HG03066 (cell line): Measurements from ENCODE around the gene EPG5.

ENCODE experiments used
- ATAC-seq: cut with Tn5 transposase; IDR thresholded peaks from one replicate; pipeline ENCODE4 v1.9.1; 2021; ENCODE audit warnings: low read depth; ENCODE audit not compliant: unreplicated experiment

Gene EPG5

DNA sequence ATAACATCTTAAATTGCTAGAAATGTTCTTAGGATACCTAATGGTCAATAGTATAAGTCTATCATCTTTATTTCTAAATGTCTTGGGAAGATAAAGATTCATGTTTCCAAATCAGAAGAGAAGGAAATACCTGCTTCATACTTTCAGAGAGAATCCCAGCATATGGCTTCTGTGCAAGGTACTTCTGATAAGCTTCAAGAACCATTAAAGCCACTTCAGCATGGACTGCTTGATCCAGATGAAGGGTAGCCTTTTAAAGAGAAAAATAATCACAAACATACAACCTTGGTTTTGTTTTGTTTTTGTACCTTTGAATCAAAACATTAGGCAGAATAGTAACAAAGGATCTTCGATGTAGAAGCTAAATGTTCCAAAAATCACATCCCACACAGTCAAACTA lies 44.0 kb downstream of the EPG5 start:
- no peak for ATAC-seq

DNA sequence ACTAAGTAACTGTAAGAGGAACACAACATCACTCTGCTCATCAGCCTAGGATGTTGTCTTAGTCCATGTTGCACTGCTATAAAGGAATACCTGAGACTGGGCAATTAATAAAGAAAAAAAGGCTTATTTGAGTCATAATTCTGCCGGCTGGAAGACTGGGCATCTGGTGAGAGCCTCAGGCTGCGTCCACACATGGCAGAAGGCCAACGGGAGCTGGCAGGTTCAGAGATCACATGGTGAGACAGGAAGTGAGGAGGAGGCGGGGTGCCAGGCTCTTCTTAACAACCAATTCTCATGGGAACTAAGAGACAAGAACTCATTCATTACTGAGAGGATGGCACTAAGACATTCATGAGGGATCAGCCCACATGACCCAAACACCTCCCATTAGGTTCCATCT lies 46.8 kb downstream of the EPG5 start:
- ATAC-seq = no peak

DNA sequence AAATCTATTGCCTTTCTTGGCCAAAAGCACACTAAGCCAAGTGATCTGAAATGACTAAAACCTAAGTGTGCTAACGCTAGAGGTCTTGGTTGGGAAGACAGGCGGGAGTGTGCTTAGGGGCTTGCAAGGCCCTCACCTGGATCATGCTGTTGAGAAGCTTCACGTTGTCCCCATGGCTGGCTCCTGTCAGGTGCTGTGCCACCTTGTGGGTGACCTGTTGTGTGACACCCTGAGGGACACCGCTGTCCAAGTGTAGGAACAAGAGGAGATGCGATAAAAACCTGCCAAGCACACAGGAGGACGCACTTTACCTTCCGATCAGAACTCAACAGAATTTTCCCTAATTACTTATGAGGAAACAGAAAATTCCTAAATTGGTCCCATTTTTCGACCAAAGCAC lies 50.8 kb downstream of the EPG5 start:
- ATAC-seq = no peak

DNA sequence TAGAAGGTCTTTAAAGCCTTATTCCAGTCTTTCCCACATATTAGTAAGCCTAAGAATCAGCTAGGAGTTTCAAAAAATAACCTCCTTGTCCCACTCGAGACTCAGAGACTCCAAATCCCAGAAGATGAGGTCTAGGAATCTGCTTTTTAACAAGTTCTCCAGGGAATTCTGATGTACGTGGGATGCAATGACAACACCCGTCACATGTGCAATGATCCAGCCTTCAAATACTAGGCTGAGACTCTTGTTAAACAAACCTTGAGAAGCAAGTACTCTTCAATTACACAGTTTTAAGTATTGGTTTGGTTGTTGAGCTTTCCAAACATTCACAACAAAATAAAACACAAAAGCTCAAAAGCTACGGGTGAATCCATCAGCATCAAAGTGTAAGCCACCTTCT lies 53.9 kb downstream of the EPG5 start:
- ATAC-seq = no peak

DNA sequence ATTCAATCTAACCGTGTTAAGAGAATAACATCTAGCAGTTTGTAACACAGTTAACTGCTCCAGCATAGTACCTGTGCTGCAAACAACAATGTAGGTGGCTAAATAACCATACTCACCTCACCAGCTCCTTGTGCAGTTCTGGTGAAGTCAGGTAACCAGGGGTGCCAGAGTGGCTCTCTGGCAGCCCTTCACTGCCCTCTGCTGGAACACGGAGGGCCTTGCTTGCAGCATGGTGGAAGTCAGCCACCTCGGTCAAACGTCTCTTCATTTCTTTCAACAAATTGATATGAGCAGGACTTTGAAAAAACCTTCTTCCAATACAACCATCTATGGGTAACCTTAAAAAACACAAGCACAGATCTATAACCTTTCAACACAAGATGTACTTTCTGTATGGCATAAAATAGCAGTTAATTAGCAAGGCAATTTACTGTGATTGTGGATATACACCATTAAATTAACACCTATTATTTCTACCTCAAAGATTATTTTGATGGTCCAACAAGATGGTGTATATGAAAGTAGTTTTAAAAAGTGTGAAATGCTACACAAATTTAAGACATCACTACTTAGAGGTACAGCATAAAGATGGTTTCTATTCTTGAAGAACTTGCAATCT lies 56.6 kb downstream of the EPG5 start:
- ATAC-seq = no peak

DNA sequence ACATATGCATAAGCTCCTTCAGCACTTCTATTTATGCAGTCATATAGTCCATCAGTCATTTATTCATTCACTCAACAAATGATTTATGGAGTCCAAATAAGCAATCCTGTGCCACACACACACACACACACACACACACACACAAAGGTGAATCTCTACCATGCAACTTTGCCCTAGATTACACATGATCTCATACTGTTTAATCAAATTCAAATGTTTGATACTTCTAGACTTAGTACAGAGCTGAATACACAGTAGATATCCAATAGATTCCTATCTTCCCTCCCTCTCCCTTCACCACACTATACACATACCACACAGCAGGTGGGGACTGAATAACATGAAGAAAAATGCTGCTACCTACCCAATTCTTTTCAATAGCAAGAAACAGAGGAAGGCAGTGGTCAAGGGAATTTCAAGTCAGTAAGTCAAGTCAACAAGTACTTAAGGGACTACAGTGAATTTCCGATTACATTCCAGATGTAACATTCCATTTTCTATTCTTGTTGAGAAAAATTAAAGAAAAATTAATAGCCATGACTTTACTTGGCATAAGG lies 65.4 kb downstream of the EPG5 start:
- no peak for ATAC-seq

DNA sequence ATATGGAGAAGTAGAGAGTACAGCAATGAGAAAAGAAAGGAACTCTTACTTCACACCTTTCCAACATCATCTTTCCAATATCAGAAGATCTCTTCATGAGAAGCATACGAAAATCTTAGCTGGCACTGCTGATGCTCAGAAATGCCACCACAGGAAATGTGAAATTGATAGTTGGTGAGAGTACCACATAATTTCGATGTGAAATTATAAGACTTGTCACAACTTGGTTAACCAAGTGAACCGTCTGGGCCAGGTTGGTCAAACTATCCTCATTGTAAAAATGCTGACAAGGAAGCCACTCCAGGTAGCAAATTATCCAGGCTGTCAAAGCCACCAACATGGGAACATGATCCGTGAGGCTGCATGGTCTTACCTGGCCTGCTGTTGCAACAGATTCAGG lies 66.5 kb downstream of the EPG5 start:
- no peak for ATAC-seq

DNA sequence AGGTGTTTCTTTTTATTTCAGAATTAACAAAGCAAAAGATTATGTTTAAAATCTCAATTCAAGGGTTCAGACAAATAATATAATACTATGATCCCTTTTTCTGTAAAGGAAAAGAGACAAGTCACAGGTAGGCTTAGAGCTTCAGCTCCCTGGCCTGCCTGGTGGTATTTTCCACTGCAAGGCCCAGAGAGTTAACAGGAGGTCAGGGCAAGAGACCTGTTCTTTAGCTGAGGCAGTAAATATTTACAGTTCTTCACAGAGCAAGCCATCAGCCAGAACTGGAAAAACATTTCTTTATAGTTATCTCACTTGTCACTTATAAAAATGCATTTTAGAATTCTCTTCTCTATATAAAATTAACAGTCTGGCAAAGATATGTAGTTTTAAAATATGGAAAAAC lies 70.1 kb downstream of the EPG5 start:
- ATAC-seq = no peak

DNA sequence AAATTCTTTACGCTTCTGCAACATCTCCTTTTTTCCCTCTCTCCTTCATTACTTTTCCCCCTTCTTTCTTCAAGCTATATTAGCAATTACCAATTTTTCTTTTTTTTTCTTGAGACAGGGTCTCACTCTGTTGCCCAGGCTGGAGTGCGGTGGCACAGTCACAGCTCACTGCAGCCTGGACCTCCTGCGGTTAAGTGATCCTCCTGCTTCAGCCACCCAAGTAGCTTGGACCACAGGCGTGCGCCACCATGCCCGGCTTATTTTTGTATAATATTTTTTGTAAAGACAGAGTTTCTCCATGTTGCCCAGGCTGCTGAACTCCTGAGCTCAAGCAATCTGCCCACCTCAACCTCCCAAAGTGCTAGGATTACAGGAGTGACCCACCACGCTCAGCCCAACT lies 70.7 kb downstream of the EPG5 start:
- no peak for ATAC-seq

DNA sequence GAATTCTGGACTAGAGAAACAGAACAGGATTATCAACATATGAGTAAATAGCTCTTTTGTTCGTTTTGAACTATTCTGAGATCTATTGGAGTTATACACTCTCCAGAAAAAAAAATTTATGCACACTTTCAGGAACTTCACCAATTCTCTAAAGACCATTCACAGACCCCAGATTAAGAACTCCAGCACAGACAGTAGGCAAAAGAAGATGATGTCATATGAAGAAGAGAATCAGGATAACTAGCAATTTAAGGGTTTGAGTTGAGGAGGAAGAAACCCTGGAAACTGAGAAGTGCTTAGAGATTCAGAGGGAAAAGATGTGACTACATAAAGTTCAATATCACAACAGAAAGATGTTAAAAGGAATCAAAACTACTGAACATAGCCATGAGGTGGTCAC lies 71.8 kb downstream of the EPG5 start:
- ATAC-seq = no peak

DNA sequence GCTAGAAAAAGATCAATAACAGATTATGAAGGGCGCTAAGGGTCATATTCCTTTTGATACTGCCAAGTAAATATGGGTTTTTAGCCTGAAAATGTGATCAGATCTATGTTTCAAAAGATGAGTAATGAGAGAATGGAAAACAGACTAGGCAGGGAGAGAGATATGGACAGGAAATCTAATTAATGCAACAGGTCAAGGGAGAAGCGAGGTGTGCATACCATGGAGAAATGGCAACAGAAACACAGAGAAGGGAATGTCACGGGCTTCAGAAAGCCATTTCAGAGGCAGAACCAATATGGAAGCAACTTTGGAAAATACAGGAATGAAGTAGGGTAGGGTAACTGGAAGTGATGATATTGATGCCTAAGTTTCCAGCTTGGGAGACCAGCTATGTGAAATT lies 72.3 kb downstream of the EPG5 start:
- ATAC-seq = no peak

DNA sequence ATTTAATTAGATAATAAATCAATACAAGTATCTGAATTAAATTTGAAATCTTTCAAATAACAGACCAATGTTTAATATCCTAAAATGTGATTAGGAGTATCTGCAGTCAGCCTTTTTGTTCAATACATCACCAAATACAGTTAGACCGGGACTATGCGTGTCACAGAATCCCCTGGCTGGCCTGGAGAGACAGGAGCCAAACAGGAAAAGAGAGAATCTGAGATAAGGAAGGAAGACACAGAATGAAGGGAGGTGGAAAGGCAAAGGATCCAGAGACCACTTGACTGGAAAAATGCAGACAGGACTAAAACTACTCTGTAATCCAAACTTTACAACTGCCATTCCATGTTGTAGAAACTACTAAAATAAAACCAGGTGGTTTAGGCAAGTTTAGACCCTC lies 75.3 kb downstream of the EPG5 start:
- ATAC-seq = no peak

DNA sequence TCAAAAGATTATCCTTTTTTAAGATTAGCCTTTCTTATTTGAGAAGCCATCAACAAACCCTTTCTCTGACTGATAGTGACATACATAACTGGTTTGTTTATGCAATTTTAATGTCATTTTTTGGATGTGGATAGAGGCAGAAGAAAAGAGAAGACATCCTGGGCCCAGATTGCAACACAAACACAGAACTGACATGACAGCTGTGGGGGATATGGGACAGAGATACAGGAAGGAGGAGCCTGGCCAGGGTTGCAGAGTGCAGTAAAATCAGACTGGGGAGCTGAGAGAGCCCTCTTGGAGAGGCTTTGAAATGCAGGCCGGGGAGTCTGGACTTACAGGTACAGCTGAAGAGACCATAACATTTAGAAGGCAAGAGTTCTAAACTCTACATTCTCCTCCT lies 76.5 kb downstream of the EPG5 start:
- ATAC-seq = no peak

DNA sequence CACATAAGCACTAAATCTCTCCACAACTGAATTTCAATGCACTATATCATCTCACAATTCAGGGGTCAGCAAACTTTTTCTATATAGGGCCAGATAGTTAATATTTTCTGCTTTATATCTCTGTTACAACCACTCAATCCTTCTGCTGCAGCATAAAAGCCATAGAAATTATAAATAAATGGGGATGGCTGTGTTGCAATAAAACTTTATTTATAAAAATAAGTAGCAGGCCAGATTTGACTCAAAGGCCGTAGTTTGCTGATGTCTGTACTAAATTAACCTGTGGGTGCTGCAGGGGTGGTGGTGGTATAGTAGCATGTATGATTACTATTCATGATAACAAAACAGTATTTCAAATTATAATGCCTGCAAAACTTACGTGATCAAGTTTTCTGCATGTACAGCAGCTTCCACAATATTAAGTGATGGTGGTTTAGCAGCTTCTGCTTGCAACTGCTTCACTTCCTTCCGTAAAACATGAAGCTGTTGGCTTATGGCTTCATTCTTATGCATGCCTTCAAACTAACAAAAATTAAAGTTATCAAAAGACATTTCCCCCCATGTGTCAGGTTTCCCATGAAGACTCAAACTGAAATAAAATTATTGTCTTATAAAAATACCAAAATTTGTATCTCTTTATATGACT lies 77.6 kb downstream of the EPG5 start:
- ATAC-seq = no peak

DNA sequence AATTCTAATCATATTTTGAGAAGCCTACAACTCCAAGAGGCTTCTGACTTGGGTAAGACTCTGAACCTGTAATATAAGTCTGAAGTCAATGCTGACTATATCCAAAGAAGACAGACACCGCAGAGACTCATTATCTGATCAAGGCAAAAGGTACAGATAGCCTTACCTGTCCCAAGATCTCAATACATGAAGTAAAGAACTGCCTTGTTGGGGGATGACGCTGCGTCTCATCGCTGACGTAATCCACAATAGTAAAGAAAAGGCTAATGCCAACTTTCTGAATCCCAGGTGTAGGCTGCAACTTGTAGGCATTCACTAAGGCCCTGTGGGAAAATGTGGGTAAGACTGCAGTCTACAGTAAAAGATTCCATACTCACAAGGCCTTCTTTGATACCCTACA lies 79.5 kb downstream of the EPG5 start:
- no peak for ATAC-seq

DNA sequence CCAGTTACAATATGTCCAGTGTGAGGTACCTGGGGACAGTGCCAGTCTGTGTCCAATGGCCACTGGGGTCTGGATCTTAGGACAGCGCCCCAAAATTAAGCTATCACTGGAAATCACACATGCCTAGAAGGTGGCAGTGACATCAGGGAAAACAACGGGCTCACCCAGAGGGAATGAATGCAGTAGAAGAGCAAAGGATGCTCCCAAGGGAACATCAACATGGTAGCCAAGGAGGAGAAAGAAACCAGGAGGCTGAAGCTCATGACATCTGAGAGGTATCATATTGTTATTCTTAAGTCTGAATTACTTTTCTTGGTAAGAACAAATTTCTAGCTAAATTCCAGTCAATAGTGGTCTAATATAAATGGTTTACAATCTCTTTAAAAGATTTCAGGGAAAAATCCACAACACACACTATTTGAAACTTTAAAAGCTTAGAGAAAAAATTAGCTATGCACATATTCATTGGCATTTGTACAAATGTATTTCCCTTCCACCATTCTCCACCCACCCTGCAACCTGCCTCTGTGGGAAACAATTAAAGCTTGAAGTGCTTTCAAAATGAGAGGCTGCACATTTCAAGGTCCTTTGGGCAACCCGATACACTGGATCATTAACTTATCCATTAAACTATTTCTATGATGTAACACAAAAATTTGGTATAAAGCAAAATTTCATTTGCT lies 86.1 kb downstream of the EPG5 start:
- no peak for ATAC-seq

DNA sequence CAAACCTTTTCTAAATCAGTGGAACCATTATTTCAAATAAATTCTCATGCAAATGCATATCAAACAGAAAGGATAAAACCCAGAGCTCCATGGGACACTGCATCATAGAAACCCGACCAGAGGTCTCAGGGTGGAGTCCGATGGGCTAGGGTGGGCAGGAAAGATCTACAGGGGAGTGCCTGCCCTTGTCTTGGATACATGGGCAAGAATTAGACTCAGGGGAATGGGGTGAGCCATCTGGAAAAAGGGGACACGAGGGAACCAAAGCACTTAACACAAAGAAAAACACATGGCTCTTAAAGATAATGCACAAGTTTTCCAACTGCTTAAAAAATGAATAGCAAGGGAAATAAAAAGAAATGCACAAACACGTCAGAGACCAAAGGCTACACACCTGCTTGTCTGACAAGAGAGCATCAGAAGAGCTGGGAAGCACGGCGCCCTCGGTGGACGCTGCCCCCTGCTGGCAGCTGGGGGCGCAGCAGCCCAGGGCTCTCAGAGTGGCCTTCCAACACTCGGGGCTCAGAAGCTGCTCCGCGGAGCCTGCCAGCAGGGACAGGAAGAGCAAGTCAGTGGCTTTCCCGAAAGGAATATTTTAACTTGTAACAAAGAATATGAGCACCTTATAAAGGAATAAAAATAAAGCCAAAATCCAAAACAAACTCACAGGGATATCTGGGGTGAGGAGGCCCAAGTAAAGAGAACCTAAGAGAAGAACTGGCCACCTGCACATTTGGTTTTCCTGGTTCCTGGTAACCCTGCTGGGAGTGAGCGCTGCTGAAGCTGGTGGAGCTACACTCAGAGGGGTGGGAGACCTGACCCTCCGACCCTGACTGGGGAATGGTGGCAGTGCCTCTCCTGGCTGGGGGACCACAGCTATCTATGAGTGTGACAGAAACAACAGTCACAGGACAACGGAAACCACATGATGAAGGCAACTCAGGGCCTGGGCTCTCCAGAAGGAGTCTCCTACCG lies 87.2 kb downstream of the EPG5 start:
- ATAC-seq = peak; percentile 79

DNA sequence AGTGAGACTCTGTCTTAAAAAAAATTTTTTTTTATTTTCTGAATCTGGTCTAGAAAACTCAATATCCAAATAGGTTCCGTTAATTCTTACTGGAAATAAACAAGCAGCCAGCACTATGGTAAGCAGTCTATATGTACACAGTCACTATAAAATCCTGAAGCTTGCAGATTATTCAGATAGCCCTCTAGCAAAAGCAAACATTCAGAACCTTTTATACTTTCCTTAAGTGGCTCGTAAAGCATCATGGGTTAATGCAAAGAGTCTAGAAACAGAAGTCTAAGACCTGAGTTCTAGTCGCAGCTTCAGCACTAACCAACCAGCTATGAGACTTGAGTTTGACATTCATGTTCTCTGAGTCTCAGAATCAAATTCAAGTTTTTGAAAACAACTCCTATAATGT lies 89.7 kb downstream of the EPG5 start:
- ATAC-seq = no peak

DNA sequence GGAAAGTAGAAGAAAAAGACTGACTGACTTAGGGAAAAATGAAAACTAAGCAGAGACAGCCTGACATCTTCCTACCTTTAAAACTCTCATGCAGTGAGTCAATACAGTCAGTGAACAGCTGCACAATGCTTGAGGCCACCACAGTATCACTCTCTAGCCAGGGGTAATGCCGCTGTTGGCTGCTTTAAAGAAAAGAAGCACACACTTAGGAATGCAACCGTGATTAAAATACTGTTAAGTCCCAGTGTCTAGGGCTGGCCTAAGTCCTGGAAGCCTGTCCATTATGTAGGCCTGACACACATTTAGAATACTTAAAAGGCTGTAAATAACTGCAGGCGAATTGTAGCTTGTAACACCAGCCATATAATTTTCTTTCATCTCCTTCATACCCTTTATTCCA lies 91.0 kb downstream of the EPG5 start:
- no peak for ATAC-seq

DNA sequence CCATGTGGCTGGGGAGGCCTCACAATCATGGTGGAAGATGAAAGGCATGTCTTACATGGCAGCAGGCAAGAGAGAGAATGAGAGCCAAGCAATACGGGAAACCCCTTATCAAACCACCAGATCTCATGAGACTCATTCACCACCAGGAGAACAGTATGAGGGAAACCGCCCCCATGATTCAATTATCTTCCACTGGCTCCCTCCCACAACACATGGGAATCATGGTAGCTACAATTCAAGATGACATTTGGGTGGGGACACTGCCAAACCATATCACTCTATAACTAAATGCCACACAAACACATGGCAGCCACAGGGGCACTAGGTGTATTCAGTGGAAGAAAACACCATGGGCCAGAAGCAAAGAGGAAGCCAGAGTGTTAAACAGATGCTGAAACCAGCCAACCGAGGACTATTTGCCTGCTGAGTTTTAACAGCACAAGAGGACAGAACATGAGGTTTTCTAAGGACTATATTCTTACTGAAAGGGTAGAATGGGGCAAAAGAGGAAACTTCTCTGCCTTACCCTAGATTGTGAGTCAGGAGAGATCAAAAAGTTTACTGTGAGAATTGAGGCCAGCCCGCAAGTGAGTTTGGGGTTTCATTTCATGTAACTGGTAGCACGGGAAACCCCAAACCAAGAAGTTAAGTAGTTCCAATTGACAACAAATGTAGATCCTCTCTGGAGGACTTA lies 92.5 kb downstream of the EPG5 start:
- ATAC-seq = peak; percentile 91
